ENCODE results near the gene HOXA9.

DNA sequence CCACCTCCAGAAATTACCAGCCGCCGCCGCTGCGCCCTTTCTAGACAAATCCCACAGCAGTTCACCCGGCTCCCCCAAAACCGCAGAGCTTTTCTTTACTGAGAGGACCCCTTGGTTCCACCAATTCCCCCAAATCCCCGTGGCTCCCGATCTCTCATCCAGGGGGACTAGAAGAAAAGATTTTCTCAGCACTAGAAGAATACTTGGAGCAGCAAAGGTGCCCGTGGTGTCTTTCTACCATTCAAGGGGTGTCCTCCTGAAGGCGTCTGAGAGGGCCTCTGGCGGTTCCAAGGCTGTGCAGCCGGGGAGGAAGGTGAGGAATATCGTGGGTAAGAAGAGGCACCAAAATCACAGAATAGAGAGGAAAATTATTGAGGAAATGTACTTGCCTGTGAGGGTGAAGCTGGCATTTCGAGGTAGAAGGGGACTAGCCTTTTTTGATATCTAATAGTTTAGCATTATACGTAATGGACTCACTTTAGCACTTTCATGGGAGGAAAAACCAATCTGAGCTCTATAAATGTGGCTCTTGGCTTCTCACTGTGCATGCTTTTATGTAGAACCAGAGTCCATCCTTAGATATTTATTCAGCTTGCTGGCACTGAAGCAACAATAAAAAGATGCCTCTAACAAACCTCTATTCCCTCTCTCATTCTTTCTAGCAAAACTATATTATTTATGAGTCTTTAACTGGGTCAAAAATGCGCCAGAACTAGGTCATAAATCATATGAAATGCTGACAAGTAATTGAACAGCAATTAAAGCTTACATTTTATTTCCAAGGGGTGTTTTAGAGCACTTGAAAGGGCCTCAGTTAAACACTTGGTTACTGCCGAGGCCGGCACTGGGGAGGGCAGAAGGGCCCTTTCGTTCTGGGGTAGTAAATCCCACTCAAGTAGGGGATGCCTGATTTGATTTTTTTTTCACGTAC lies 49.0 kb downstream of the HOXA9 start:
- TF ChIP-seq, protein P1, sequence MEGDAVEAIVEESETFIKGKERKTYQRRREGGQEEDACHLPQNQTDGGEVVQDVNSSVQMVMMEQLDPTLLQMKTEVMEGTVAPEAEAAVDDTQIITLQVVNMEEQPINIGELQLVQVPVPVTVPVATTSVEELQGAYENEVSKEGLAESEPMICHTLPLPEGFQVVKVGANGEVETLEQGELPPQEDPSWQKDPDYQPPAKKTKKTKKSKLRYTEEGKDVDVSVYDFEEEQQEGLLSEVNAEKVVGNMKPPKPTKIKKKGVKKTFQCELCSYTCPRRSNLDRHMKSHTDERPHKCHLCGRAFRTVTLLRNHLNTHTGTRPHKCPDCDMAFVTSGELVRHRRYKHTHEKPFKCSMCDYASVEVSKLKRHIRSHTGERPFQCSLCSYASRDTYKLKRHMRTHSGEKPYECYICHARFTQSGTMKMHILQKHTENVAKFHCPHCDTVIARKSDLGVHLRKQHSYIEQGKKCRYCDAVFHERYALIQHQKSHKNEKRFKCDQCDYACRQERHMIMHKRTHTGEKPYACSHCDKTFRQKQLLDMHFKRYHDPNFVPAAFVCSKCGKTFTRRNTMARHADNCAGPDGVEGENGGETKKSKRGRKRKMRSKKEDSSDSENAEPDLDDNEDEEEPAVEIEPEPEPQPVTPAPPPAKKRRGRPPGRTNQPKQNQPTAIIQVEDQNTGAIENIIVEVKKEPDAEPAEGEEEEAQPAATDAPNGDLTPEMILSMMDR (IDR thresholded peaks at IDR 0.05; ENCODE audit: poor library complexity, severe bottlenecking): no peak
- TF ChIP-seq EP300 (conservative IDR thresholded peaks at IDR 0.05; ENCODE audit: poor library complexity, severe bottlenecking): no peak
- no peak for TF ChIP-seq TAF1 (IDR thresholded peaks at IDR 0.05; ENCODE audit: low read depth)
- no peak for TF ChIP-seq SMC3 (conservative IDR thresholded peaks at IDR 0.05; ENCODE audit: poor library complexity)

Data from neural cell (in vitro differentiated cells).